Kidney epithelial cell (primary cell): ENCODE data around the gene SPRR3. TPM values are rescaled to one million over a fixed set of nuclear protein-coding genes. Genes with fewer than 3 reads are reported as not detected.

ENCODE experiments used
- DNase-seq: peaks from one replicate; pipeline ENCODE4 v3.0.0-alpha.2; 2010; ENCODE audit warnings: low read depth
- H3K27me3 ChIP-seq: 2 replicates; pipeline ENCODE4 v1.6.0; 2011; ENCODE audit warnings: low read length; ENCODE audit not compliant: control insufficient read depth, insufficient read depth
- H3K36me3 ChIP-seq: 2 replicates; pipeline ENCODE4 v1.5.1; 2011; ENCODE audit warnings: low read length; ENCODE audit not compliant: control insufficient read depth, insufficient read depth
- H3K4me3 ChIP-seq: 2 replicates; pipeline ENCODE4 v1.5.1; 2011; ENCODE audit warnings: low read depth, mild to moderate bottlenecking, control low read depth, low read length
- CTCF ChIP-seq: IDR thresholded peaks from 2 replicates; pipeline ENCODE4 v1.5.1; 2011; ENCODE audit warnings: mild to moderate bottlenecking, moderate library complexity, low read length, control low read depth, inconsistent platforms; ENCODE audit not compliant: insufficient read depth, poor library complexity, severe bottlenecking
- total RNA-seq: library from RNA; depleted of rRNA; stranded (reverse); fragments of >200 nt; gene quantifications from 2 replicates; pipeline ENCODE4 v1.2.3, GENCODE V29; 2015

Gene SPRR3
- total RNA-seq, 1 donor from 2014 or later, result 1.1 TPM

GRCh38 chr1:152986578-152986977, 15.0 kb upstream of the SPRR3 start:
- H3K4me3 ChIP-seq, result no peak overlapping the region
- no peak for DNase-seq
- H3K36me3 ChIP-seq, result no peaks in the 10 kb centered on the region
- TF ChIP-seq CTCF, result no peak
- no peaks in the 10 kb centered on the region for H3K27me3 ChIP-seq

GRCh38 chr1:152993186-152993585, 8.4 kb upstream of the SPRR3 start:
- no peak for TF ChIP-seq CTCF
- H3K27me3 ChIP-seq, result no peaks in the 10 kb centered on the region

GRCh38 chr1:152995842-152996241, 5.7 kb upstream of the SPRR3 start:
- H3K36me3 ChIP-seq, result no peaks in the 10 kb centered on the region
- no peak for TF ChIP-seq CTCF
- DNase-seq, result no peak
- H3K4me3 ChIP-seq, result no peak overlapping the region
- no peaks in the 10 kb centered on the region for H3K27me3 ChIP-seq

More at GRCh38 chr1:152993186-152993585, 8.4 kb upstream of the SPRR3 start:
- no peak for DNase-seq
- Histone ChIP-seq H3K36me3 (no peaks in the 10 kb centered on the region), H3K4me3 (no peak overlapping the region)

- H3K4me3 ChIP-seq, result no peak overlapping the region
- no peak for DNase-seq
- no peaks in the 10 kb centered on the region for H3K27me3 ChIP-seq
- no peak for TF ChIP-seq CTCF
- no peaks in the 10 kb centered on the region for H3K36me3 ChIP-seq
Measured at GRCh38 chr1:152996633-152997400, 4.7 kb upstream of the SPRR3 start.

- no peak overlapping the region for H3K4me3 ChIP-seq
- no peak for TF ChIP-seq CTCF
- no peaks in the 10 kb centered on the region for H3K36me3 ChIP-seq
- no peaks in the 10 kb centered on the region for H3K27me3 ChIP-seq
- DNase-seq, result no peak
Measured at GRCh38 chr1:152997901-152998300, 3.6 kb upstream of the SPRR3 start.

GRCh38 chr1:152998476-152998875, 3.1 kb upstream of the SPRR3 start:
- H3K36me3 ChIP-seq, result no peaks in the 10 kb centered on the region
- no peak overlapping the region for H3K4me3 ChIP-seq
- TF ChIP-seq CTCF, result no peak
- no peak for DNase-seq
- no peaks in the 10 kb centered on the region for H3K27me3 ChIP-seq
